ENCODE measurements around the gene TMEM221. TPM values are rescaled to one million over a fixed set of nuclear protein-coding genes. Genes with fewer than 3 reads are reported as not detected.
A peak's percentile ranks its signal among the peaks of the same experiment; 100 is the strongest.

TMEM221 gene
- total and polyA plus RNA-seq, 3 donors from 2014 or later, result 0.68 to 2.6 (median 1.4) TPM

DNA sequence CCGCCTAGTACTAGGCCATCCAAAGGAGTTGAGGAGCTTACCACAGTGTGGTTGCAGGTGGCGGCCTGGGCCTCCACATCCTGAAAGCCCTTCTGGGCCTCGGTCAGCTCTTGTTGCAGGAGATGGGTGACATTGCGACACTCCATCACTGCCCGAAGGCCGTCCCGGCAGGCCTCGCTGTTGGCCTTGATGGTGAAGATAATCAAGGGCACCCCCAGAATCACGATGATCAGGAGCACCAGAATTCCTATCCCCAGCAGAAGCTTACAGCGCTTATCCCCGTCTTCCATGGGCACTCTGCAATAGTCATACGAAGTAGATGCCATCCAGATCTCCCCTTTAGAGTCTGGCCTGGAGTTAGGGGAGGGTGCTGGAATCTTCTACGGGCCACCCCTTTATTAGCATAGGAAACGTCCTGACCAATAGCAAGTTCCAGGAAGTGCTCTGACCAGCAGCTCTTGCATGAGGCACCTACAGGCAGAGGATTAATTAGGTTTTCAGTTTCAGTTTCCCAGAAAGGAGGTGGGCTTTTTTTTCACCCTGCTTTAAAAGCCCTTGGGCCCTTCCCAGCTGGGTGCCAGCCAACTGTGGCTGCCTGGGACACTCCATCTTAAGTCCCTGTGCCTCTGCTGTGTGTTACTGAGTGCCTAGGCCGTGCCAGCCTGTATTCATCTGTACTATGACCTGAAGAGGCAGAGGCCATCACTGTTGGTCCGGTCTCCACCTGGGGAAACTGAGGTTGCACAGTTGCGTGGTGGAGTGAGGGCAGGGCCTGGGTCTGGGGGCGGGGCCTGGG is 43.0 kb downstream of the TMEM221 start, which contains the start of gene BST2:
Gene BST2 (minus strand): TSS at position 381 of the 796 bp plus-strand sequence. CDS start 55 bp downstream, at position 326.
- no peaks in the 10 kb centered on the region for H3K36me3 ChIP-seq (ENCODE audit: low read depth, missing control alignments)
- DNase-seq, result peak; percentile 76
- H3K27ac ChIP-seq, result peak within 1 kb of the TSS; percentile 85 to 94
- peaks cover 8% of the 10 kb centered on the region for H3K4me1 ChIP-seq
- TF ChIP-seq, protein P1, sequence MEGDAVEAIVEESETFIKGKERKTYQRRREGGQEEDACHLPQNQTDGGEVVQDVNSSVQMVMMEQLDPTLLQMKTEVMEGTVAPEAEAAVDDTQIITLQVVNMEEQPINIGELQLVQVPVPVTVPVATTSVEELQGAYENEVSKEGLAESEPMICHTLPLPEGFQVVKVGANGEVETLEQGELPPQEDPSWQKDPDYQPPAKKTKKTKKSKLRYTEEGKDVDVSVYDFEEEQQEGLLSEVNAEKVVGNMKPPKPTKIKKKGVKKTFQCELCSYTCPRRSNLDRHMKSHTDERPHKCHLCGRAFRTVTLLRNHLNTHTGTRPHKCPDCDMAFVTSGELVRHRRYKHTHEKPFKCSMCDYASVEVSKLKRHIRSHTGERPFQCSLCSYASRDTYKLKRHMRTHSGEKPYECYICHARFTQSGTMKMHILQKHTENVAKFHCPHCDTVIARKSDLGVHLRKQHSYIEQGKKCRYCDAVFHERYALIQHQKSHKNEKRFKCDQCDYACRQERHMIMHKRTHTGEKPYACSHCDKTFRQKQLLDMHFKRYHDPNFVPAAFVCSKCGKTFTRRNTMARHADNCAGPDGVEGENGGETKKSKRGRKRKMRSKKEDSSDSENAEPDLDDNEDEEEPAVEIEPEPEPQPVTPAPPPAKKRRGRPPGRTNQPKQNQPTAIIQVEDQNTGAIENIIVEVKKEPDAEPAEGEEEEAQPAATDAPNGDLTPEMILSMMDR (IDR thresholded peaks at IDR 0.05), result no peak
- TF ChIP-seq POLR2A (IDR thresholded peaks at IDR 0.05), result peak; percentile 51
- WGBS, 2 donors, result 52 to 53% methylated on average over 3 to 15 of the region's 18 CpGs
- intact Hi-C loops (cut with DNase I; ENCODE audit: low total_unique reads), result no loop called here
- H3K27me3 ChIP-seq, result no peaks in the 10 kb centered on the region
- peak within 1 kb of the TSS; percentile 56 to 66 for H3K4me3 ChIP-seq
- no peaks in the 10 kb centered on the region for H3K9me3 ChIP-seq

DNA sequence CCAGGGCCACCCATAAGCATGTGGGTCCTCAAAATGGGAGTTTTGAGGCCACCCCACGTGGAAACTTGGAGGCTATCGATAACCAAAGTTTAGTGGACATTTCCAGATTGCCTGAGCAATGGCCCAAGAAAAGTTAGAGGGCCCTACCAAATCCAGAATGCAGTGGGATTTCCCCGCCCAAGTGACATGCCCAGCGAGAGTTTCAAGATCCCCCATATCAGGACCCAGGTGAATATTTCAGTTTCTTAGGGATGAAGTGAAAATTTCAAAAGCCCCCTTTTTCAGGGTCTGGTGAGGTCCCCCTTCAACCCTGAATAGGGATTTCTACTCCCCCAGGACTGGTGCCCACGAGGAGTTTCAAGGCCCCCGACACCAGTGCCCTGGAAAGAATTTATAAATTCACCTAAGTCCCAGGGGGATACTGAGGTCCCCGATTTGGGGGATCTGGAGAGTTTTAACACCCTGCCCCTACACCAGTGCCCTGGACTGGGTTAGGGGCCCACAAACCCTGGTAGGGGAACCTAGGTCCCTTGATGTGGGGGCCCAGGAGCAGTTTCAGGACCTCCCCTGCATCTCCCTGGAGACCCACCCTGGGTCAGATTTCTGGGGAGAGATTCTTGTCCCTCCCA is 43.7 kb downstream of the TMEM221 start:
- WGBS, 2 donors, result 51 to 53% methylated on average over 7 of the region's 7 CpGs
- Histone ChIP-seq H3K27ac (peak overlapping the region; percentile 85 to 94), H3K9me3 (no peaks in the 10 kb centered on the region), H3K27me3 (no peaks in the 10 kb centered on the region), H3K36me3 (ENCODE audit: low read depth, missing control alignments) (no peaks in the 10 kb centered on the region), H3K4me3 (peak overlapping the region; percentile 56 to 66), H3K4me1 (peaks cover 8% of the 10 kb centered on the region)
- no peak for DNase-seq
- TF ChIP-seq, protein P1 (IDR thresholded peaks at IDR 0.05), result no peak
- no peak for TF ChIP-seq POLR2A (IDR thresholded peaks at IDR 0.05)
- intact Hi-C loops (cut with DNase I; ENCODE audit: low total_unique reads), result no loop called here

- Histone ChIP-seq H3K4me3 (peak overlapping the region; percentile 56 to 66), H3K4me1 (peaks cover 8% of the 10 kb centered on the region), H3K27ac (peak overlapping the region; percentile 85 to 94), H3K9me3 (no peaks in the 10 kb centered on the region), H3K27me3 (no peaks in the 10 kb centered on the region), H3K36me3 (ENCODE audit: low read depth, missing control alignments) (no peaks in the 10 kb centered on the region)
- DNase-seq, result no peak
- intact Hi-C loops (cut with DNase I; ENCODE audit: low total_unique reads), result no loop called here
- 57% methylated on average over 2 to 6 of the region's 6 CpGs for WGBS, 2 donors
- no peak for TF ChIP-seq POLR2A (IDR thresholded peaks at IDR 0.05)
- TF ChIP-seq, protein P1 (IDR thresholded peaks at IDR 0.05), result no peak
Observed at GRCh38 chr19:17404015-17404414, 44.5 kb downstream of the TMEM221 start.

DNA sequence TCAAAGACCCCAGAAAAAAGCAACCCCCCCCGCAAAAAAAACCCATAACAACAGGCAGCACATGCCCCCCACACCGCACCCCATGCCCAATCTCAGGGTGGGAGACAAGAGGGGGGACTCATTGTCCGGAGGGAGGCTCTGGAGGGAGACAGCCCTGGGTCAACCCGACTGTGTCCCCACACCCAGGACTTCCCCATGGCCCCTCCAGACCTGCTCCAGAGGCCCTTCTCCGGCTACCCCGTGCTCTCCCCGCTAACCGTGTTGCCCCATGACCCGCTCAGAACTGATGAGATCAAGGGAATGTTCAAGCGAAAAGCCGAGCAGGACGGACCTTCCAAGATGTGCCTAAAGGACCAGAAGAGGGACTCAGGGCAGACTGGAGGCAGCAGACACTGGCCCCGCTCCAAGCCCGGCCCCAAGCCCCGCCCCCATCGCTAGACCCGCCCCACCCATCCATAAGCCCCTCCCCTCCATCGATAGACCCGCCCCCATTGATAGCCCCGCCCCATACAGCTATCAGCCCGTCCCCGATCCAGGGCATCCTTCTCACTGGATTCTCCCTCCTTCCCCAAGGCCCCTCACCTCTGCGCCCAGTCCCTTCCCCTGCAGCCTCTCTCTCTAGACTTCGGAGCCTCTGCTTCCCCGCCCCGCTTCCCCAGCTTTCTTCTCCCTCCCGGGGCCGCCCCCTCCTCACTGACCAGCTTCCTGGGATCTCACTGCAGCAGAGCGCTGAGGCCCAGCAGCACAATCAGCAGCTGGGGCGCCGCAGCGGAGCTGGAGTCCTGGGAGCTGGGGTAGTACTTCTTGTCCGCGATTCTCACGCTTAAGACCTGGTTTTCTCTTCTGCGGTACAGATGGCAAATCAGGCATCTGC is 45.2 kb downstream of the TMEM221 start:
- no peaks in the 10 kb centered on the region for H3K27me3 ChIP-seq
- intact Hi-C loops (cut with DNase I; ENCODE audit: low total_unique reads), result no loop called here
- TF ChIP-seq, protein P1 (IDR thresholded peaks at IDR 0.05), result no peak
- no peak for TF ChIP-seq POLR2A (IDR thresholded peaks at IDR 0.05)
- 15 to 32% methylated on average over 20 to 35 of the region's 36 CpGs for WGBS, 2 donors
- peaks cover 8% of the 10 kb centered on the region for H3K4me1 ChIP-seq
- H3K9me3 ChIP-seq, result no peaks in the 10 kb centered on the region
- no peaks in the 10 kb centered on the region for H3K36me3 ChIP-seq (ENCODE audit: low read depth, missing control alignments)
- H3K27ac ChIP-seq, result peak overlapping the region; percentile 85 to 94
- peak; percentile 49 for DNase-seq
- H3K4me3 ChIP-seq, result peak overlapping the region; percentile 26 to 66
